Measurements from ENCODE around the gene KIAA0232.

GRCh38 chr4:6813725-6814124, 31.2 kb downstream of the KIAA0232 start:
- TF ChIP-seq CTCF (IDR thresholded peaks at IDR 0.05 in 4 of 5, conservative IDR thresholded peaks at IDR 0.05 in 1 of 5), result no peak
- no peak for TF ChIP-seq POLR2A (IDR thresholded peaks at IDR 0.05)
